ENCODE data around the gene PRR18.
A peak's percentile ranks its signal among the peaks of the same experiment; 100 is the strongest.

Gene PRR18

GRCh38 chr6:166281104-166281503, 27.1 kb downstream of the PRR18 start:
- no peak for DNase-seq (ENCODE audit: low read depth, low spot score)
- H3K4me3 ChIP-seq (ENCODE audit: low read length): no peak overlapping the region

DNA sequence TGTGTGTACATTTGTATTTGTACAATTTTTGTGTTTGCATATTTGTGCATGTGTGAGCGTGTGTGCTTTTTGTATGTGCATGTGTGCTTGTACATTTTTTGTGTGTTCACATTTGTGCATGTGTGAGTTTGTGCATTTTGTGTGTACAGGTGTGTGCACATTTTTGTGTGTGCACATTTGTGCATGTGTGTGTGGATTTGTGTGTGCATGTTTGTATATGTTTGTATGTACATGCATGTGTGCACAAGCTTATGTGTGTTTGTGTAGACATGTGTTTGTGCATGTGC, 28.9 kb downstream of the PRR18 start:
- no peak overlapping the region for H3K4me3 ChIP-seq (ENCODE audit: low read length)
- no peak for DNase-seq (ENCODE audit: low read depth, low spot score)

- no peak for DNase-seq (ENCODE audit: low read depth, low spot score)
- H3K4me3 ChIP-seq (ENCODE audit: low read length): no peak overlapping the region
Measured at GRCh38 chr6:166278579-166279392, 29.4 kb downstream of the PRR18 start.

DNA sequence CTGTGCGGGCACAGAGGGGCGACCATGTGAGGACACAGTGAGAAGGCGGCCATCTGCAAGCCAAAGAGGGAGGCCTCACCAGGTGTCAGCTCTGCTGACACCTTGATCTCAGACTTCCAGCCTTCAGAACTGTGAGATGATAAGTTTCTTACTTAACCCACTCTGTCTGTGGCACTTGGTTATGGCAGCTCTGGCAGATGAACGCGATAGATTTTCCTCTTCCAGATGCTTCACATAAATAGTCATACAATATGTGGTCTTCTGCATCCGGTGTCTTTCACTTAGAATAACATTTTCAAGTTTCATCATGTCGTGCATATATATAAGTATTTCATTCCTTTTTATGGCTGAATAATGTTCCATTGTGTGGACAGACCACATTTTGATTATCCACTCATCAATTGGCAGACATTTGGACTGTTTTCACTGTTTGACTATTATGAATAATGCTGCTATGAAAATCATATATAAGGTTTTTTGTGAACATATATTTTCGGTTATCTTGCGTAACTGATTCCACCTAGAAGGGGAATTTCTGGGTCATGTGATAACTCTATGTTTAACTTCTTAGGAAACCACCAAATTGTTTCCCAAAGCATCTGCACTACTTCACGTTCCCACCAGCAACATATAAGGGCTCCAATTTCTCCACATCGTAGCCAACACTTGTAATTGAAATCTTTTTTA, 30.2 kb downstream of the PRR18 start:
- no peak overlapping the region for H3K4me3 ChIP-seq (ENCODE audit: low read length)
- peak; percentile 35 for DNase-seq (ENCODE audit: low read depth, low spot score)

DNA sequence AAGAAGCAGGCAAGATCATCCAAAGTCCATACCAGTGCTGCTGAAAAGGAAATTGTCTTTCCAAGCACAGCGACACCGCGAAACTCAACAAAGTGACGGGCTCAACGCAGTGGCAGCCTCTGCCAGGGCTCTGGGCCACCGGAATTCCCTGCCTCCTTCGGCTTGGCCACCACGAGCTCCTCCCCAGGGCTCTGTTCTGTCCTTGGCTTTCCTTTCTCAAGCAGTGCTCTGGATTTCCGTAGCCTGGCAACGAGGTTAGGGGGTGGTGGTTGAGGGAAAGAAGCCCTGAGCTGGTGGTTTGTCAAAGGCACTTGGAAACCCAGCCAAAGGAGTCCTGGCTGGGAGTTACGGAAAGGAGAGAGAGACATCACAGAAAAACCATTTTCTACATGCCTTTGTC, 31.2 kb downstream of the PRR18 start:
- no peak for DNase-seq (ENCODE audit: low read depth, low spot score)
- no peak overlapping the region for H3K4me3 ChIP-seq (ENCODE audit: low read length)

- no peak overlapping the region for H3K4me3 ChIP-seq (ENCODE audit: low read length)
- DNase-seq (ENCODE audit: low read depth, low spot score): peak; percentile 35
Measured at GRCh38 chr6:166275714-166276166, 32.5 kb downstream of the PRR18 start.

DNA sequence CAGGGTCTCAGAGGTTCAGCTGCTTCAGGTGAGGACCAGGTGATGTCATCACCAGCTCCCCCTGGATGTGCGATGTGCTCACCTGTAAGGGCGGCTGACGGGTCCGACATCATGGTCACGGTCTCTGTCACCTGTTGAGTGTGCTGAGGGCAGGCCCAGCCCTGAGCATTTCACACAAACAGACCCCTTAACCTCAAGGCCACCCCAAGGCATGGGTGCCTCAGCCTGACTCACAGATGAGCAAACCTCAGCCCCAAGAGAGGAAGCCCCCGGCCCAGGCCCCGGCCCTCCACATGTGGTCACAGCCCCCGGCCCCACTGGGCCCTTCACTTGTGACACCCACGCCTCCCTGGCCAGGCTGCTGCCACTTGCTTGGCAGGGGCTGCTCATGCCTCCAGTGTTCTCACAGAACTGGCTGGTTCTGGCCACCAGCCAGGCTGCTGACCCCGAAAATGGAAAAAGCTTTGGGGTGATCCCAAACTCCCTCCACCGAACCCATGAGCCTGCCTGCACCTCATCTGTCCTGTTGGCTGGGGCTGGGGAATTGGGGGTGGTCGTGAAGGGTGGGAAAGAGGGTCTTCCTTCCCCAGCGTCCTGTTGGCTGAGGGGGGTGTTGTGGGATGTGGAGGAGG, 33.3 kb downstream of the PRR18 start:
- DNase-seq (ENCODE audit: low read depth, low spot score): no peak
- no peak overlapping the region for H3K4me3 ChIP-seq (ENCODE audit: low read length)

- no peak overlapping the region for H3K4me3 ChIP-seq (ENCODE audit: low read length)
Measured at GRCh38 chr6:166274163-166274562, 34.0 kb downstream of the PRR18 start.

DNA sequence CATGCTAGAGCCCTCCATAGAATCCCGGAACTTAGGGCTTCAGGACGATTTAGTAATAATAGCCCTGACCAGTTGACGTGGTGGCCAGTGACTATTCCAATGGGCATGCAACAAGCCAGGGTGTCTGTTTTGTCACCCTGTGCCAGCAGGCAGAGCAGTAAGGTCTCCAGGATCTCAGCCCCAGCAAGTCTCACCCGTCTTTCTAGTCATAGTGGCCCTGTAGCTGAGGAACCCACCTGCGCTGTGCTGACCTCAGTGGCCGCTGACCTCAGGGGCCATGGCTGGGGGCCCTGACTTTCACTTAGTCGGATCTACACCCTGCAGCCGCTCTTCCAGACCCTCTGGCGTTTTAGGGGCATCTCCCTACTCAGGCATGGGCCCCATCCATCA, 36.8 kb downstream of the PRR18 start:
- DNase-seq (ENCODE audit: low read depth, low spot score): no peak
- H3K4me3 ChIP-seq (ENCODE audit: low read length): no peak overlapping the region

More at GRCh38 chr6:166274163-166274562, 34.0 kb downstream of the PRR18 start:
- no peak for DNase-seq (ENCODE audit: low read depth, low spot score)

- H3K4me3 ChIP-seq (ENCODE audit: low read length): no peak overlapping the region
- no peak for DNase-seq (ENCODE audit: low read depth, low spot score)
Measured at GRCh38 chr6:166270706-166271375, 37.4 kb downstream of the PRR18 start.

DNA sequence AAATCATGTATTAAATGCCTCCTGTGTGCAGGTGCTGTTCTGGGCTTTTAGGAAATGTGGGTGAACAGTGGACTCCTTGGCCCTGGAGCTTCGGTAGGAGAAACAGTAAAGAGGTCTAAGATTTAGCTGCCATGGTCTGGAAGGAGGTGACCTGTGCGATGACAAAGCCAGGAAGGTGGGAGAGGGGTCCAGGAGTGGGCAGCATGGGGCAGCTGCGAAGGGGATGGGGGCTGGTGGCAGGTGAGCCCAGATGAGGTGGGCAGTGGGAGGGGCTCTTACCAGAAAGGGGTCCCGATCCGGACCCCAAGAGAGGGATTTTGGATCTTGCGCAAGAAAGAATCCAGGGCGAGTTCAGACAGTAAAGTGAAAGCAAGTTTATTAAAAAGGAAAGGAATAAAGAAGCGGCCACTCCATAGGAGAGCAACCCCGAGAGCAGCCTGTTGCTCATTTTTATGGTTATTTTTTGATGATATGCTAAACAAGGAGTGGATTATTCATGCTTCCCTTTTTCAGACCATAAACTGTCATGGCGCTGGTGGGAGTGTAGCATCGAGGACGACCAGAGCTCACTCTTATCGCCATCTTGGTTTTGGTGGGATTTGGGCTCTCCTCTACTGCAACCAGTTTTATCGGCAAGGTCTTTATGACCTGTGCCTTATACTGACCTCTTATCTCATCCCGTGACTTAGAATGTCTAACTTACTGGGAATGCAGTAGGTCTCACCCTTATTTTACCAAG, 38.7 kb downstream of the PRR18 start:
- DNase-seq (ENCODE audit: low read depth, low spot score): no peak
- no peak overlapping the region for H3K4me3 ChIP-seq (ENCODE audit: low read length)

DNA sequence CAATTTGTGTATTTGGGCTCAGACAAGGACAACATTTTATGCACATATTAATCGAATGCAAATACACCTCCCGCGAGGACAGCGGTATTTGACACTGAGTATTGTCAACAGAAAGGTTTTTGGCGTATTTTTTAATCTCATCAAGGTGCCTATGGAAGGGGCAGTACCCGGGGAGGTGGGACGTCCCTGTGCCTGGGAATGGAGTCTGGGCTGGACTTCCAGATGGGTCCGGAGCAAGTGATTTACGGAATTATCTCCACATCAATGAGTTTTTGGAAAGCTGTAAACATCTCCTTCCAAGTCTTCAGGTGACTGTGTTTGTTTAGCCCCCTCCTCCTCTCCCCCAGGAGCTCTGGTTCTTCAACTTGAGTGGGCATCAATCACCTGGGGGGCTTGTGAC, 39.8 kb downstream of the PRR18 start:
- no peak for DNase-seq (ENCODE audit: low read depth, low spot score)
- no peak overlapping the region for H3K4me3 ChIP-seq (ENCODE audit: low read length)

DNA sequence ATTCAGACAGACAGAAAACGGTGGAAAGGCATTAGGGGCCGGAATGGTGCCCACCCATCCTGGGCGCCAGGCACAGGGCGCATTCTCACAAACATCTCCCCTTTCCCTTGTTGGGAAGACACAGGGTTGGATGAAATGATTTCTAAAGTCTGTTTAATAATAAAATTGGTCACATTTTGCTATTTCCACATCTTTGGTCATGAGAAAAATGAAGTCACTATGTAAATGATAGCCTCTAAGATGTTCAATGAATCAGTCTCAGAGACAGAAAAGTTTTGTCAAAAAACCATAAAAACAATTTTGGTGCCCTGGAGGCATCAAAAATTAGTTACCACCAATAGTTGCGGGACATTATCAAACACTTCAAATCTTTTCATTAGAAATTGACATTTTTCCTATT, 40.7 kb downstream of the PRR18 start:
- DNase-seq (ENCODE audit: low read depth, low spot score): no peak
- H3K4me3 ChIP-seq (ENCODE audit: low read length): no peak overlapping the region

DNA sequence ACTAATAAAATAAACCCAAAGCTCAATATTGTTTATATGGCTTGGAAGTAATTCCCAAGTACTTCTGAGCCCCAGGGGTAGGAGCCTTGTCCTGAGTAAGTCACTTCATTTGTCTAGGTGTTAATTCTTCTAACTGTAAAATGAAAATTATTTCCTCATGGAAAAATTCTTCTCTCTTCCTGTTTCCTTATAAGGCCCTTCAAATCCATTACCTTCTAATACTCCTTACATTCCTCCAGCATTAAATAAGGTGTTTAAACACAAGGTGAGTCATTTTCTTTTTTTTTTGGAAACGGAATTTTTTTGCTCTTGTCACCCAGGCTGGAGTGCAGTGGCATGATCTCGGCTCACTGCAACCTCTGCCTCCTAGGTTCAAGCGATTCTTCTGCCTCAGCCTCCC, 41.9 kb downstream of the PRR18 start:
- no peak overlapping the region for H3K4me3 ChIP-seq (ENCODE audit: low read length)
- DNase-seq (ENCODE audit: low read depth, low spot score): no peak

- DNase-seq (ENCODE audit: low read depth, low spot score): no peak
- H3K4me3 ChIP-seq (ENCODE audit: low read length): no peak overlapping the region
Measured at GRCh38 chr6:166262743-166263515, 45.3 kb downstream of the PRR18 start.

- no peak for DNase-seq (ENCODE audit: low read depth, low spot score)
Measured at GRCh38 chr6:166259296-166259977, 48.8 kb downstream of the PRR18 start.

DNA sequence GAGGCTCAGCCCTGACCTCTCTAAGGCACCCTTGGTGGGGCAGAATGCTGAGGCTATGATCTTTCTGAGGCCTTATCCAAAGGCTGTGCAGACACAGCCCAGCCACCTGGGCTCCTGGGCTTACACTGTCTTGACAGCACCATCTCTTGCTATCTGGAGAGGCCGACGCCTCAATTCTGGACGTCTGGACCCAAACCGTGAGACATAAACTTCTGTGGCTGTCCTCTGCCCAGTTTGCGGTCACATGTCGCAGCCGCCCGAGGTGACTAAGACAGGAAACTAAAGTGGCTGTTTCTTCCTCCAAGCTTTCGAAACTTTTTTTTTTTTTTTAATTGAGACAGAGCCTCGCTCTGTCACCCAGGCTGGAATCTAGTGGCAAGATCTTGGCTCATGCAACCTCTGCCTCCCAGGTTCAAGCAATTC, 49.3 kb downstream of the PRR18 start:
- no peak for DNase-seq (ENCODE audit: low read depth, low spot score)
- no peak overlapping the region for H3K4me3 ChIP-seq (ENCODE audit: low read length)

More at GRCh38 chr6:166259296-166259977, 48.8 kb downstream of the PRR18 start:
- no peak overlapping the region for H3K4me3 ChIP-seq (ENCODE audit: low read length)

- H3K4me3 ChIP-seq (ENCODE audit: low read length): no peak overlapping the region
- DNase-seq (ENCODE audit: low read depth, low spot score): no peak
Measured at GRCh38 chr6:166257911-166258318, 50.3 kb downstream of the PRR18 start.
